Thyroid gland (tissue), 4 donors: Measurements from ENCODE around the gene ETV3. TPM values are rescaled to one million over a fixed set of nuclear protein-coding genes. Genes with fewer than 3 reads are reported as not detected.

Experiments used
- DNase-seq, 2 donors: peaks; one replicate each; pipeline ENCODE4 v3.0.0-alpha.2; 2019
- H3K27ac ChIP-seq, 3 donors: fragments of 200-600 bp; sonication (generic); 1 replicate in 2 of 3; 2 replicates in 1 of 3; pipeline ENCODE4 v1.5.1; 2016 to 2019; ENCODE audit warnings: mild to moderate bottlenecking in 1 of 3, moderate library complexity in 1 of 3
- H3K27me3 ChIP-seq: fragments of 200-600 bp; sonication (generic); one replicate; pipeline ENCODE4 v1.5.1; 2019
- H3K36me3 ChIP-seq, 2 donors: fragments of 200-600 bp; sonication (generic); one replicate each; pipeline ENCODE4 v1.5.1; 2016 to 2019
- H3K4me1 ChIP-seq, 2 donors: fragments of 200-600 bp; sonication (generic); one replicate each; pipeline ENCODE4 v1.5.1; 2017 to 2019
- H3K4me3 ChIP-seq, 3 donors: fragments of 200-600 bp; sonication (generic); replicated peaks in 1 of 3; 1 replicate in 2 of 3; 2 replicates in 1 of 3; pipeline ENCODE4 v1.5.1; 2016; ENCODE audit warnings: mild to moderate bottlenecking in 1 of 3
- H3K9me3 ChIP-seq: fragments of 200-600 bp; sonication (generic); one replicate; pipeline ENCODE4 v1.5.1; 2017
- CTCF ChIP-seq, 6 experiments: fragments of 200-600 bp in 3 of 6; fragments of 450-650 bp in 3 of 6; sonication (generic) in 3 of 6; IDR thresholded peaks; one replicate each; pipeline ENCODE4 v1.5.1; 2016 to 2019; ENCODE audit warnings: antibody characterized with exemption in 6 of 6, mild to moderate bottlenecking in 2 of 6, inconsistent platforms in 1 of 6, moderate library complexity in 1 of 6
- POLR2A ChIP-seq, 2 donors: fragments of 450-650 bp; IDR thresholded peaks; one replicate each; pipeline ENCODE4 v1.6.1; 2017; ENCODE audit warnings: antibody characterized with exemption in 2 of 2, mild to moderate bottlenecking in 2 of 2, moderate library complexity in 1 of 2
- WGBS, 2 donors: methylation state at CpG; one replicate each; pipeline ENCODE4 v1.1.5; 2017; 5-methylcytosine and 5-hydroxymethylcytosine counted together
- intact Hi-C: fragments of 100-400 bp; cut with DNase I; formaldehyde crosslinking; loops from one replicate; pipeline ENCODE4 v1.15.1; 2023
- total RNA-seq, 4 donors: library from RNA; depleted of rRNA; stranded (reverse); fragments of >200 nt; gene quantifications; one replicate each; pipeline ENCODE4 v1.2.3, GENCODE V29; 2016

The ETV3 gene
- total RNA-seq, 4 donors from 2014 or later, result 15.7 to 24.3 (median 16.0) TPM

GRCh38 chr1:157084720-157085119 lies 53.5 kb downstream of the ETV3 start:
- Histone ChIP-seq H3K9me3 (no peaks in the 10 kb centered on the region), H3K4me3 (no peak overlapping the region), H3K27ac (no peak overlapping the region), H3K36me3 (no peaks in the 10 kb centered on the region), H3K4me1 (no peaks in the 10 kb centered on the region), H3K27me3 (no peaks in the 10 kb centered on the region)
- TF ChIP-seq CTCF (IDR thresholded peaks at IDR 0.05) (no peak), POLR2A (IDR thresholded peaks at IDR 0.05) (no peak)
- DNase-seq, result peak in 1 of 2 donors; percentile 24
- intact Hi-C loops, result no loop called here
- 68 to 72% methylated on average over 5 of the region's 5 CpGs for WGBS, 2 donors

- 77 to 78% methylated on average over 5 of the region's 5 CpGs for WGBS, 2 donors
Observed at GRCh38 chr1:157081707-157082106, 56.5 kb downstream of the ETV3 start.

GRCh38 chr1:157080714-157081113 lies 57.5 kb downstream of the ETV3 start:
- no peaks in the 10 kb centered on the region for H3K9me3 ChIP-seq
- H3K36me3 ChIP-seq, result no peaks in the 10 kb centered on the region
- H3K4me1 ChIP-seq, result no peaks in the 10 kb centered on the region
- H3K27ac ChIP-seq, result no peak overlapping the region
- whole genome bisulfite sequencing, 2 donors, result 87 to 91% methylated on average over 10 of the region's 10 CpGs
- H3K27me3 ChIP-seq, result no peaks in the 10 kb centered on the region
- DNase-seq, result no peak
- H3K4me3 ChIP-seq, result no peak overlapping the region
- TF ChIP-seq POLR2A (IDR thresholded peaks at IDR 0.05) (no peak), CTCF (IDR thresholded peaks at IDR 0.05) (no peak)
- intact Hi-C loops, result no loop called here

More at GRCh38 chr1:157081707-157082106, 56.5 kb downstream of the ETV3 start:
- Histone ChIP-seq H3K9me3 (no peaks in the 10 kb centered on the region), H3K27ac (no peak overlapping the region), H3K4me1 (no peaks in the 10 kb centered on the region), H3K36me3 (no peaks in the 10 kb centered on the region), H3K27me3 (no peaks in the 10 kb centered on the region), H3K4me3 (no peak overlapping the region)
- intact Hi-C loops, result no loop called here
- TF ChIP-seq POLR2A (IDR thresholded peaks at IDR 0.05) (no peak), CTCF (IDR thresholded peaks at IDR 0.05) (no peak)
- DNase-seq, result no peak

GRCh38 chr1:157077394-157077793 lies 60.8 kb downstream of the ETV3 start:
- Histone ChIP-seq H3K27ac (no peak overlapping the region), H3K9me3 (no peaks in the 10 kb centered on the region), H3K4me1 (peaks cover 0 to 6% of the 10 kb centered on the region in 2 donors), H3K27me3 (no peaks in the 10 kb centered on the region), H3K36me3 (no peaks in the 10 kb centered on the region), H3K4me3 (no peak overlapping the region)
- intact Hi-C loops, result loop anchor here (10.0 kb wide), 1 partner anchor 153 kb away; the partner anchor contains the start of gene LRRC71
- 95% methylated on average over 1 of the region's 1 CpG for WGBS, 2 donors
- no peak for DNase-seq
- TF ChIP-seq POLR2A (IDR thresholded peaks at IDR 0.05), result no peak
- TF ChIP-seq CTCF (IDR thresholded peaks at IDR 0.05), result no peak

GRCh38 chr1:157073944-157074685 lies 64.1 kb downstream of the ETV3 start:
- no peak overlapping the region for H3K27ac ChIP-seq
- 17 to 27% methylated on average over 29 of the region's 35 CpGs for WGBS, 2 donors
- DNase-seq, result peak; percentile 76 to 78
- no peak overlapping the region for H3K4me3 ChIP-seq
- no peaks in the 10 kb centered on the region for H3K36me3 ChIP-seq
- H3K27me3 ChIP-seq, result no peaks in the 10 kb centered on the region
- H3K9me3 ChIP-seq, result no peaks in the 10 kb centered on the region
- TF ChIP-seq POLR2A (IDR thresholded peaks at IDR 0.05) (no peak), CTCF (IDR thresholded peaks at IDR 0.05) (peak; percentile 20 to 80 (median 47))
- H3K4me1 ChIP-seq, result peaks cover 0 to 6% of the 10 kb centered on the region in 2 donors
- intact Hi-C loops, result loop anchor here (10.0 kb wide), 1 partner anchor 149 kb away; the partner anchor contains the start of gene LRRC71
